WI38 (cell line): ENCODE data around the gene FOXO6.

Experiments used
- H3K4me3 ChIP-seq: 2 replicates; pipeline ENCODE4 v1.5.1; 2011; ENCODE audit warnings: low read depth, mild to moderate bottlenecking, control low read depth, low read length
- TF ChIP-seq, protein P1 (sequence below): IDR thresholded peaks from 2 replicates; pipeline ENCODE4 v1.5.1; 2012; ENCODE audit warnings: low read depth, mild to moderate bottlenecking, control low read depth, low read length

Gene FOXO6

DNA sequence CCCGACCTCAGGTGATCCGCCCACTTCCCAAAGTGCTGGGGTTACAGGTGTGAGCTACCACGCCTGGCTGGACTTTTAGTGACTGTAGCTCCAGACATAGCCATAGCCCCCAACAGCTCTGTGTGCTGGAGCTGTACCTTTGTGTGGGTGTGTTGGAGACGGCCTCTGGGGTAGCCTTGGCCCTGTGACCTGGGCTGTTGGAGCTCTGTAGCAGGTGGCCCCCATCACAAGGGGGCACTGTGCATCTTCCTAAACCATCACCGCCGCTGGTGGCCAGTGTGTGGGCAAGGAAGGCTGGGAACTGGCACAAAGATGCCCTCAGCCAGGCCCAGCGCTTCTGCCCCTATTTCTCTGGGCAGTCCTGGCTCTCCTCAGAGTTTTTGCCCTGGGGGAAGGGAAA lies 38.4 kb upstream of the FOXO6 start:
- TF ChIP-seq, protein P1, sequence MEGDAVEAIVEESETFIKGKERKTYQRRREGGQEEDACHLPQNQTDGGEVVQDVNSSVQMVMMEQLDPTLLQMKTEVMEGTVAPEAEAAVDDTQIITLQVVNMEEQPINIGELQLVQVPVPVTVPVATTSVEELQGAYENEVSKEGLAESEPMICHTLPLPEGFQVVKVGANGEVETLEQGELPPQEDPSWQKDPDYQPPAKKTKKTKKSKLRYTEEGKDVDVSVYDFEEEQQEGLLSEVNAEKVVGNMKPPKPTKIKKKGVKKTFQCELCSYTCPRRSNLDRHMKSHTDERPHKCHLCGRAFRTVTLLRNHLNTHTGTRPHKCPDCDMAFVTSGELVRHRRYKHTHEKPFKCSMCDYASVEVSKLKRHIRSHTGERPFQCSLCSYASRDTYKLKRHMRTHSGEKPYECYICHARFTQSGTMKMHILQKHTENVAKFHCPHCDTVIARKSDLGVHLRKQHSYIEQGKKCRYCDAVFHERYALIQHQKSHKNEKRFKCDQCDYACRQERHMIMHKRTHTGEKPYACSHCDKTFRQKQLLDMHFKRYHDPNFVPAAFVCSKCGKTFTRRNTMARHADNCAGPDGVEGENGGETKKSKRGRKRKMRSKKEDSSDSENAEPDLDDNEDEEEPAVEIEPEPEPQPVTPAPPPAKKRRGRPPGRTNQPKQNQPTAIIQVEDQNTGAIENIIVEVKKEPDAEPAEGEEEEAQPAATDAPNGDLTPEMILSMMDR, result peak; percentile 21; the same call in 1 of the 2 replicates
- no peak overlapping the region for H3K4me3 ChIP-seq

DNA sequence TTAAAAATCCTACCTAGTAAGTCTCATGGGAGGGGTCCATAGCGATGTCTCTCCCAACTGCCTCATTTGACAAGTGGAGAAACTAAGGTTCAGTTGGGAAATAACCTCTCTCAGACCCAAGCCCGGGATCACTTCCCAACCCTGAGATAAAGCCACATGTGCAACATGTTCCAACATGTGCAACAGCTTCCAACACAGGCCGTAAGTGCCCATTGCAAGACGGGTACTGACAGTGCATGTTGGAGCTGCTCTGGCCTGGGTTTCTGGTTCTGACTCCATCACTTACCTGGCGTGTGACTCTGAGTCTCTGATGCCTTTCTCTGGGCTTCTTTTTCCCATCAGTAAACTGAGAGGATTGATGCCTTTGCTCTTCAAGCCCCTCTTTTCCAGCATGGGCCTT lies 38.0 kb upstream of the FOXO6 start:
- H3K4me3 ChIP-seq, result no peak overlapping the region
- TF ChIP-seq, protein P1, result no peak

DNA sequence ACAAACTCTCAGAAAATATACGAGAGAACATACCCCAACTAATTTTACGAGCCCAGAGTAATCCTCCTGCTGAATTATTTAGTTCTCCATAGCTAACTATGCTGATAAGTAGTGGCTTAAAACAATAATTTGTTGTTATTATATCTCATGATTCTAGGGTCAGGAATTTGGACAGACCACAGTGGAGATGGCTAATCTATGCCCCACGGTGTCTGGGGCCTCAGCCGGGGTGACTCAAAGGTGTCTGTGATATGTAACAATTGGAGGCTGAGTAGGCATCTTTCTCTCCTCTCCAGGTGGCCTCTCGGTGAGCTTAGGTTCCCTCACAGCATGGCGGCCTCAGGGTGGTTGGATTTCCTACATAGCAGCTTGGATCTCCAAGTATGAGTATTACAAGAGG lies 35.4 kb upstream of the FOXO6 start:
- no peak overlapping the region for H3K4me3 ChIP-seq

DNA sequence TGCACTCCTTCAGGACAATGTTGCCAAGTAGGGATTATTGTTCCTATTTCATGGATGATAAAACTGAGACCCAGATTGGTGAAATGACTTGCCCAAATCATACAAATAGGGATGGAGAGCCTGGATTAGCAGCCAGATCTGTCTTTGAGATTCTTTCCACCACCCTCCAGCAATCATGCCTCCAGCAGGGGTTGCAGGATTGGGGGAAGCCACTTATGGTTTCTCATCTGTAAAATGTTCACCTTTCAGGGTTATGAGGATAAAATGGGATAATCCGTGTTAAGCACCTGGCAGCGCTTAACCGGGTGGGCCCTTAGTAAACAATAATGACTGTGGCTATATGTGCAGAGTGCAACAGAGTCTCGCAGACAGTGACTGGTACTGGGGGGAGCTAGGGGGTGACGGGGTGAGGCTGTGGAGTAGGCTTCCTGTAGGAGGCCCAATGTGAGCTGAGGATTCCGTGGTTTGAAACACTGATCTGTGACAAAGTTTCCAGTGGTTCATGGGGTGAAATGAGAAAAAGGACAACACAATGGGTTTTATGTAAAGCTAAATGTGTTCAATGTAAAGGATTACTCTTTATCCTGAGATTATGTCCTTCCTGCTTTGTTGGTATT lies 33.7 kb upstream of the FOXO6 start:
- TF ChIP-seq, protein P1, result no peak
- no peak overlapping the region for H3K4me3 ChIP-seq

More for the DNA sequence above, 35.4 kb upstream of the FOXO6 start:
- TF ChIP-seq, protein P1, result no peak

DNA sequence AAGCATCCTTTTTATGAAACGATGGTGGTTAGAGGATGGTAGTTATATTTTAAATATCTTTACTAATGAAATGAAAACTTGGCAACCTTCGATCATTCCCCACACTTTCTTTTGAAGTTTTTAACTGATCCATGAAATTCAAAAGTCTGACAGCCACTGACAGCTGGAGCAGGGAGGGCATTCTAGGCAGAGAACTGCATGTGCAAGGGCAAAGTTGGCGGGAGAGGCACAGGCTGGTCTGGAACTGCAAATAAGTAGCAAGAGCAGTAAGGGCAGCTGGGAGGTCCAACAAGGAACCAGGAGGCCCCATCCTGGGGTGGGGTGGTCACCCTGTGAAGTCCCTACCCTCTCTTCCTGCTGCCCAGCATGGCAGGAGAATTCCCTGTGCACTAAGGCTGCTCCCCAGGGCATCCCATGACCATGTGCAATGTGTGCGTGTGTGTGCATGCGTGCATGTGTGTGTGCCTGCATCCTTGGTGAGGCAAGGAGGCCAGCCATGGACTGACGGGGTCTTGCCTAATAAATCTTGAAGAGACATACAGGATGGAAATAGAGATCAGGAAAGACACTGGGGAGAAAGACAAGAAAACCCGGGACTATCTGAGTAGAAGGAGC lies 33.1 kb upstream of the FOXO6 start:
- TF ChIP-seq, protein P1, result no peak
- no peak overlapping the region for H3K4me3 ChIP-seq

DNA sequence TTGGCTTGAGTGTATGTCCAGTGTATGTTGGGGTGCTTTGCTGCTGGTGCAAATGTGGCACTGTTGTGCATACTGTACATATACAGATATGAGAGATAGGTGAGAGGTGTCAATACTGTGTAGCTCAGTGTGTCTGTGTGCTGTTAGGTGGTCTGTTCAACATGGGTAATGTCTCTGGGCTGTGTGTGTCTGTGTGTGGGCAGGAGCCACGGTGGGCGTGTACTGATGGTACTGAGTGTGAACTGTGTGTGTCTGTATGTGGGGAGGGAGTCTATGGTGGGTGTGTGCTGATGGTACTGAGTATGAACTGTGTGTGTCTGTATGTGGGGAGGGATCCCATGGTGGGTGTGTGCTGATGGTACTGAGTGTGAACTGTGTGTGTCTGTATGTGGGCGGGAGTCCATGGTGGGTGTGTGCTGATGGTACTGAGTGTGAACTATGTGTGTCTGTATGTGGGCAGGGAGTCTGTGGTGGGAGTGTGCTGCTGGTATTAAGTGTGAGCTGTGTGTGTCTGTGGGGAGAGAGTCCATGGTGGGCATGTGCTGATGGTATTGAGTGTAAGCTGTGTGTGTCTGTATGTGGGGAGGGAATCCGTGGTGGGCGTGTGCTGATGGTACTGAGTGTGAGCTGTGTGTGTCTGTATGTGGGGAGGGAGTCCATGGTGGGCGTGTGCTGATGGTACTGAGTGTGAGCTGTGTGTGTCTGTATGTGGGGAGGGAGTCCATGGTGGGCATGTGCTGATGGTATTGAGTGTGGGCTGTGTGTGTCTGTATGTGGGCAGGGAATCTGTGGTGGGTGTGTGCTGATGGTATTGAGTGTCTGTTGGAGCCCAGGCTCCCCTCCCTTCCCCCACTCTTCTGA lies 32.2 kb upstream of the FOXO6 start:
- H3K4me3 ChIP-seq, result no peak overlapping the region
- TF ChIP-seq, protein P1, result no peak
